HG03520 (cell line): Measurements from ENCODE around the gene ACADL.

Source experiments
- ATAC-seq: cut with Tn5 transposase; IDR thresholded peaks from one replicate; pipeline ENCODE4 v1.9.1; 2021; ENCODE audit warnings: mild to moderate bottlenecking, moderate library complexity; ENCODE audit not compliant: unreplicated experiment

The ACADL gene

GRCh38 chr2:210224941-210225672 lies at the start of gene ACADL:
ACADL (minus strand) TSS chr2:210225447; CDS start chr2:210225263, 184 bp downstream.
- ATAC-seq: no peak

DNA sequence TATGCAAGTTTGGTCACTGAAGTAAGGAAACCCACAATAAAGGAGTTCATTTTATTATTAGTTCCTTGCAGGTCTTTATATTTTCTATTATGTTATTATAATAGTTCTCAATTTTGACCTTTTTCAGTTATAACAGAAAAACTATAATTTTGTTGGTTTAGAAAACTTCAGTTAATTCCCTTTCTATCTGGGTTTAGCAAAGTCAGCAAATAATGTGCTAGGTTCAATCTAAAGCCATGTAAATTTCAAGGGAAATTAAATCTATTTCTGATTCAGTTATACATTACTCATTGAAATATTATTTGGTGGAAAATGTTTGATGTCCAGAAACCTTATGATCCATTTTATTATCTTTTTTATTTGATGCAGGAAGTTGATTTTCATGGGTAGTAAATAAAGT lies 46.1 kb upstream of the ACADL start:
- no peak for ATAC-seq

- ATAC-seq: no peak
These were observed 43.9 kb upstream of the ACADL start for GRCh38 chr2:210269148-210269547.

GRCh38 chr2:210268281-210268680 lies 43.0 kb upstream of the ACADL start:
- no peak for ATAC-seq

DNA sequence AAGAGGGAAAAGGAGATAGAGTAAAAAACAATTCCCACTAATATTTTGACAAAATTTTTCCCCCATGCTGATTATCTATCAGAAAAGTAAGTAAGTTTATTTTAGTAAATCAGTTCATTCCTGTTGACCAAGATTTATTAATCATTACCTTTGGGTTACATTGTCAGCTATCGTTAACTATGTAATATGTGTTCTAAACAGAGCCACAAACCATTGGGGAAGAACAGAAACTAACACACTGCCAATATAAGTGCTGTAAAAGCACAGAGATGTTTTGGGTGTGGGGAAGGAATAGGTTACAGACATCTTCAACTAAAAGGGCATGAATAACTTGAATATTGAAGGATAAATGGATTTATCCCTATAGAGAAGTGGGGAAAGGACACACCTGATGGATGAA lies 42.5 kb upstream of the ACADL start:
- ATAC-seq: no peak

DNA sequence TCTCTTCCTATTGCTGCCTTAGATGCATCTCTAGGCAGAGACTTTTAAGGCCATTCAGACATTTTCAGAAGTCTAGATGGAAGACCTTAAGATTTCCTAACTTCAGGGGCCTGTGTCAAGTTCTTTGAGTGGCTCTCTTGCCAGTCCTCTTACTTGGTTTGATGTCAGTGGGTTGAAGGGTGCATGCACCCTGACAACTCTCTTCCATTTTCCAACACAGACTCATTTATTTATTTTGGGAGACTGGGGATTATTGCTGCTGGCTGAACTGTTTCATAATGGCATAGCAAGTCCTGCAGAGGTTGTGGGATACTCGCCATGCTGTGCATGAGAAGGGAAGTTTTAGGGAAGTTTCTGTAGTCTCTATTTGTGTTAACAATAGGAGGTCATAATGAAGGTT lies 39.0 kb upstream of the ACADL start:
- no peak for ATAC-seq

DNA sequence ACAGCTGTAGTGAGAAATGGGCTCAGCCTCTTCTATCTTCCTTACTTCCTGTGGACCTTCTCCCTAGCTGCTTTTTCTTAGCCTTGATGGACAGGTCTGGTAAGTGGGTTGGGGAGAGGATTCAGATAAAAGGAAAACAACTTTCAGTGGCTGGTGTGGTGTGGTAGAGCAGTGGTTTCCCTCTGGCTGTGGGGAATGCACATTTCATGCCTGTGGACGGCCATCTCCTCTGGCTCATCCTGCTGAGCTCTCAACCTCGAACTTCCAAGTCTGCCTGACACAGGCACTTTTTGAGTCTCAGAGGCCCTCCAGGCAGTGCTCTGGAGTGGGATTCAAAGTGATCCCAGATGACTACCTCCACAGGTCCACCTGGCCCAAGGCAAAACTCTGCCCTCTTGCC lies 38.6 kb upstream of the ACADL start:
- no peak for ATAC-seq

DNA sequence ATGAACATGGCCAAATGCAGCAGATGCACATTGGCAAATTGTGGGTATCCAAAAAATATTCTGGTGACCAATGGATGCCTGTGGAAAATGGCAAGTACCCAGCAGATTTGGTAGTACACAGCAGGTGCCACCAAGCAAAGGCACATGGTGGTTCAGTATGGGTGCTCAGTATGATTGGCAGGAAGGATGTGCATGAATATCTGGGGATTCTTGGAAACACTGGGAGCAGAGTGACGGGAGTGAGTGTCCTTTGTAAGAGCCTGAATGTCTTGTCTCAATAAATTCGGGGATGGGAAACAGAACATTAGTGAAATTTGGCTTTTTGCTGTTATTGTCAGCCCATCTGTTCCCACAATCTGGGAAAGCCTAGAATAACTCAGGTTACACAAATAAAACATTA lies 36.8 kb upstream of the ACADL start:
- ATAC-seq: no peak

DNA sequence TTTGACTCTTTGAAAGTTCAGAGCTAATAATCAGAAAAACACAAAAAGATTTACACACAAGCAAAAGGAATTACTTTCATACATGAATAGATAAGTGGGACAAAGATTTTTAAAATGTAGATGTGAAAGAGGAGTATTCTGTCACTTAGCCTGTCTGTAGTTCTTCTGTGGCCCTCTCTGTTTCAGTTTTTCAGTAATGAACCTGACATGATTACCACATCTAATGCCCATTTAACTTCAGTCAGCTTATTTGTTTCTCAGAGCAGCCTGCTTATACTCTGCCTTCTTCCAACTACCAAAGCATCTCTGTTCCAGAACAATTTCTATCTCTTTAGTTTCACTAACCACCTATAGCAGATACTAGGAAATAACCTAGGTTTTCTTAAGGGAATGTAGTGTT lies 34.4 kb upstream of the ACADL start:
- ATAC-seq: no peak

GRCh38 chr2:210252699-210253606 lies 27.7 kb upstream of the ACADL start:
- ATAC-seq: no peak

- ATAC-seq: no peak
These were observed 25.4 kb upstream of the ACADL start for GRCh38 chr2:210250622-210251021.

DNA sequence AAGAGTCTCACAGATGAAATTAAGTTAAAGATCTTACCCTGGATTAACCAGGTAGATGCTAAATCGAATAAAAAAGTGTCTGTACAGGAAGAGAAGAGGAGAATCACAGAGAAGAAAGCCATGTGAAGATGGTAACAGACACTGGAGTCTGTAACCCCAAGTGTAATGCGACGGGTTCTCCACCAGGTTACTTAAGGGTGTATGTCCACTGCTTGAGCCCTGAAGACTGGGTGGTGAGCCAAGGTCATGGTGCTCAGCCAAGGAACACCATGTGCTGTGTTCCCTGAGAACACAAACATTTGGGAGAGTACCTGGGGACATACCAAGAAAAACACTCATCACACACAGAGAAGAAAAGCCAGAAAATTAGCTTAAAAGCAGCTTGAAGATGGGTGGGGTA lies 8.2 kb upstream of the ACADL start:
- ATAC-seq: no peak

DNA sequence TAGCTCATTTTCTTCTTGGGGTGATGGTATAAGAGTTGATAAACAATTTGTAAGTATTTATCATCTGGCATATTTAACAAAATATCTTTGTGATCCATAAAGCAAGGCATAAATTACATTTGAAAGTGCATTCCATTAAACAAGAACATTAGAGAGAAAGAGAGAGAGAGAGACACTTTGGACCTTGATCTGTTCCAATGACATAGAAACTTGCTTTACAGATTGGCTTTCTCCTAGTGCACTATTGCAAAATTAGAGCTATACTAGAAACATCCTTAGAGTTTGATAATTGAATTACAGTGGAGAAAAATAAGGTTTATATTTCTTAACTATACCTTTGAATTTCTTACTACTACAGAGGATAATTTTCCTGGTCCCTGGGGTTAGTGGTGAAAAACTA lies 5.7 kb upstream of the ACADL start:
- no peak for ATAC-seq

DNA sequence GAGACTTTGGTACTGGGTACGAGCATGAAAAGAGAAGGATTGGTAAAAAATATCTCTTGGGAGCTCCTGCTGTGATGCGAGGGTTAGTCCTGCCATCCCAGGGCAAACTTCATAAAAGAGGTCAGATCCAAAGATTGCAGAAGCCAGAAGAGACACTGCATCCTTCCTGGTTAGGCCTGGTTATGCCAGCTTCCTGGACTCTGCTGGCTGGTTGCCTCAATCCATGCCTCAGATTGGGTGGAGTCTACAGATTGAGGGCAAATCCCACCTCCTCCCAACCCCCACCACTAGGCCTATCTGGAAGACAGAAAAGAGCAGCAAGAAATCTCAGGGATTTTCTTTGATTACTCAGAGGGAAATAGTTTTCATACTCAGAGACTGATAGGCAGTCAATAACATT lies 5.3 kb upstream of the ACADL start:
- no peak for ATAC-seq

GRCh38 chr2:210228586-210228985 lies 3.3 kb upstream of the ACADL start:
- ATAC-seq: no peak

DNA sequence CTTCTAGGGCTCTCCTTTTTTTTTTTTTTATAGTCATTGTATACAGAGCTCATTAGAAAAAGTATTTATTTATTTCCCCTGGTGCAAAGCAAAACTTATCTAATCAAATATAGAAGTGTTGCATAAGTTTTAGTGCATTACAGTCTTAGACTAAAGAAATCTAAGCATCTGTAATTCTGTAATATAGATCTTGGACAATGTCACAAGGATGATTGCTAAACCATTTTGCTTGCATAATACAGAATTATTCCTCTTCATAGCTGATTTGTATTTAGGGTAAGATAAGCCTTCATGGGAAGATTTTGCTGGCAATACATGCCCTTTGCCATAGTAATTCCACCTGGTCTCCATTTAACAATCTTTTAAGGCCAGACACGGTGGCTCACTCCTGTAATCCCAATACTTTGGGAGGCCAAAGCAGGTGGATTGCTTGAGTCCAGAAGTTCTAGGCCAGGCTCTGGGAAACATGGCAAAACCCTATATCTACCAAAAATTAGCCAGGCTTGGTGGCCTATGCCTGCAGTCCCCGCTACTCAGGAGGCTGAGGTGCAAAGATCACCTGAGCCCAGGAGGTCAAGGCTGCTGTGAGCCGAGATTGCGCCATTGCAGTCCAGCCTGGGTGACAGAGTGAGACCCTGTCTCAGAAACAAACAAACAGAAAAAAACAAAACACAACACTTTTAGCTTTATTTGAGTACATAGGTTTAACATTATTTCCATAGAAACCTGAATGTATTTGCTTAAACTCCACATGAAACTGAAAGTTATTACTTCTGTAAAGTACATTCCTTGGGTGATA lies 2.2 kb upstream of the ACADL start:
- no peak for ATAC-seq

DNA sequence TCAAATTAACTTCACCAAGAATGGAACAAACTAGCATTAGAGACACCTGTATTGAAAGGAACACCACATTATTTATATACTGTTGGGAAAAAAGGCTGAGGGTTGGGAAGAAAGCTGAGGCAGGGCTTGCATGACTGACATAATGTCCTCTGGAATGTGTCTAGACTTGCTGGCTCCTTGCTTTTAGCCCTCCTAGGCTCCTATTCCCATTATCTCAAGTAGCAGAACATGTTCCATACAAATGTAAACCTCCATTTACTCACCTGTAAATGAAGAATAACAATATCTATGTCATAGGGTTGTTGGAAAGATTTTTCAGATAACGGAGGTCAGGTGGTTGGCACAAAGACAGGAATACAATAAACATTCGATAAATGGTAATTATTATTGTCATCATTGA lies 976 bp upstream of the ACADL start:
- no peak for ATAC-seq

GRCh38 chr2:210224591-210224940 lies 681 bp downstream of the ACADL start:
- no peak for ATAC-seq

GRCh38 chr2:210215120-210215519 lies 10.1 kb downstream of the ACADL start:
- ATAC-seq: no peak

- no peak for ATAC-seq
These were observed 15.1 kb downstream of the ACADL start for GRCh38 chr2:210210185-210210584.

DNA sequence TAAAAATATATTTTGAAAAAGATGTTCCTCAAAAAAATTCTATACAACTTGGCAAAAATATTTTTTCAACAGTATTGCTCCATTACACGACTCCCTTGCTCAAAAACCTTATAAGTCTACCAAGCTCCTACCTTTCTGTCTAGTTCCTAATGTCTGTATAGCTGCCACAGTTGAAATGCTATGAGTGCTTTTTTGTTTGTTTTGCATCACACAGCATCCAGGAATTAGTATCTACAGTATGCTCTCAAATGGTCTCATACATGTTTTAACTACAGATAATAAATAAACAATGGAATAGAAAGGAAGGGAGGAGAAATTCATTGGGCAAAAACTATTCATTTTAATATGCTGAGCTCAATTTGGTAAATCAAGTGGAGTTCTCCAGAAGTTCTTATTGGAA lies 17.3 kb downstream of the ACADL start:
- no peak for ATAC-seq

DNA sequence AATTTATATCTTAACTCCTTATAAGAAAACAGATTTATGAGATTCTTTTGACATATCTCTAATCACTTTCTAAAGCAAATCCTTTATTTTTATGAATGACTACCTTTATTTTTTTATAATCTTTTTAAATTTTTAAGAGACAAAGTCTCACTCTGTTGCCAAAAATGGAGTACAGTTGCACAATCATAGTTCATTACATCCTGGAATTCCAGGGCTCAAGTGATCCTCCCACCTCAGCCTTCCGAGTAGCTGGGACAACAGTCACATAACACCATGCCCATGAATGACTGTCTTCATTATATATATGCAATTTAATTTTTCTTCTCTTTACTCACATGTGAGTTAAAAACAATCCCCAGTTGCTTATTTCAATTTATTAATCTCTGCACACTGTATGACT lies 21.7 kb downstream of the ACADL start:
- no peak for ATAC-seq
